VCaP (cell line): ENCODE measurements around the gene AXIN2.

ENCODE experiments used
- H3K27ac ChIP-seq: fragments of 450-650 bp; 2 replicates; pipeline ENCODE4 v1.5.1; 2017
- TF ChIP-seq, protein P1 (sequence below): fragments of 450-650 bp; conservative IDR thresholded peaks from 2 replicates; pipeline ENCODE4 v1.5.1; 2017; ENCODE audit warnings: mild to moderate bottlenecking, moderate library complexity

The AXIN2 gene

DNA sequence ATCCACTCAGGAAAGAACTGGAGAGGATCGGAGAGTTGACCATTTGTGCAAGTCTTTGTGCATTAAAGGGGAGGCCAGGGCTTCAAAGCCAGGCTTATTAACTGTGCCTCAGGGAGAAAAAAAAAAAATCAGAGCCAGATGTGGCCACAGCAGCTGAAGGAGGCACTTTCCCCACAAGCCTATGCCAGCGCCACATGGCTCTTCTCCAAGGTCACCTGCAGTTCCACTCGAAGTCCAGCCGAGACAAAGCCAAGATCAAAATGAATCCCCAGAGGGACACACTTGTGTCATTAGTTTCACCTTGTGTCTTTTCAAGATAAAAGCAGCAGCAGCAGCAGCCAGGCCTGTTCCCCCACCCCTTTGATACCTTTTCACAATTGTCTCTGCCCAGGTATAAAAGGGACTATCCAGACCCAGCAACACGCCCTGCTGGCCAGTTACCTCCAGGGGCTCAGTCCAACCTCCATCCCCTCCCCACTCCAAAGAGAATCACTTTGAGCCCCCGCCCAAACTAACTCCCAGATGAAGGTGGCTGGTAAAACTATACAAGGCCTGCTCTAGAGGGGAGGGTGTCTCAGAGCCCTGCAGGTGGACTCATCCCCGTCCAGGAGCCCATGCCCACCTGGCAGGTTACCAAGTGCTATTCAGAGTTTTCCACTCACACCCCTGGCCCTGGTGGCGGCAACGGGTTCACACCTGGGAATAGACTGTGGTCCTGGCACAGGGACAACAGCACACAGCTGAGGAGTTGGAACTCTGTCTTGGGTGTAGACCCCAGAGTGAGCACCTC, 29.2 kb downstream of the AXIN2 start:
- H3K27ac ChIP-seq = no peak overlapping the region
- TF ChIP-seq, protein P1, sequence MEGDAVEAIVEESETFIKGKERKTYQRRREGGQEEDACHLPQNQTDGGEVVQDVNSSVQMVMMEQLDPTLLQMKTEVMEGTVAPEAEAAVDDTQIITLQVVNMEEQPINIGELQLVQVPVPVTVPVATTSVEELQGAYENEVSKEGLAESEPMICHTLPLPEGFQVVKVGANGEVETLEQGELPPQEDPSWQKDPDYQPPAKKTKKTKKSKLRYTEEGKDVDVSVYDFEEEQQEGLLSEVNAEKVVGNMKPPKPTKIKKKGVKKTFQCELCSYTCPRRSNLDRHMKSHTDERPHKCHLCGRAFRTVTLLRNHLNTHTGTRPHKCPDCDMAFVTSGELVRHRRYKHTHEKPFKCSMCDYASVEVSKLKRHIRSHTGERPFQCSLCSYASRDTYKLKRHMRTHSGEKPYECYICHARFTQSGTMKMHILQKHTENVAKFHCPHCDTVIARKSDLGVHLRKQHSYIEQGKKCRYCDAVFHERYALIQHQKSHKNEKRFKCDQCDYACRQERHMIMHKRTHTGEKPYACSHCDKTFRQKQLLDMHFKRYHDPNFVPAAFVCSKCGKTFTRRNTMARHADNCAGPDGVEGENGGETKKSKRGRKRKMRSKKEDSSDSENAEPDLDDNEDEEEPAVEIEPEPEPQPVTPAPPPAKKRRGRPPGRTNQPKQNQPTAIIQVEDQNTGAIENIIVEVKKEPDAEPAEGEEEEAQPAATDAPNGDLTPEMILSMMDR = no peak

DNA sequence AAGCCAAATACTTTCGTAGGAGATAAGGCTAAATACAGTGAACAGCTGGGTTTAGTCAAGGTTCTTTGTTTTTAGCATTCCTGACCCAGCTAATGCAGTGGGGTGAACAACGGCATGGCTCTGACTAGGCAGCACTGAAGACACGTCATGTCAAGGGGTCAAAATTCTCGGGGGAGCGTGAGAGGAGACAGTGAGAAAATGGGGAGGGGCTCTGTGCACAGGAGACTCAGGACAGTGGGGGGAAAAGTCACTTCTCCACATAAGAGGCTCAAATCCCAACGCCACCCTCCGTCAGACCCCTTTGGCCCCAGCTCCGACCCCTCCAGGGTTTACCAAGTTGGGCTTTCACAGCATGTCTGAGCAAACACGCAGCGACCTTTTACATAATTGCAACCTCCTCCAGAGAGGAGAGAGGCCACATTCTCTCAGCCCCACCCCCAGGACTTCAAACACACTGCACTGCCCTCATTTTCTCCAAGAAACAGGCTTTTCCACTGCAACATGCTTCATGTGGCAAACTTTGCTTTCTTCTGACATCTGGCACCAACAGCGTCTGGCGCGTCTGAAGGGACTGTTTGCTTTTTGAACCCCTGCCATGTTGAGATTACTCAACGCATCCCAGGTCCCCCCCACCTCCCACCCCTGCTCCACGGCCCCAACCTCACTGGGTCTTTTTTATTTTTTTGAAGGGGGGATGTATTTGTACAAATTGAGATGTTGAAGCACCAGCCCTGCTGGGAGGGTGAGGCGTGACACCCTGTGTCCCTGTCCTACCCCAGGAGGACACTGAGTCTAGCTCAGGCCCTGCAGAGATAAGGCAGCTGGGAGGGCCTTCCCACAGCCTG, 30.0 kb downstream of the AXIN2 start:
- TF ChIP-seq, protein P1 = no peak
- no peak overlapping the region for H3K27ac ChIP-seq

DNA sequence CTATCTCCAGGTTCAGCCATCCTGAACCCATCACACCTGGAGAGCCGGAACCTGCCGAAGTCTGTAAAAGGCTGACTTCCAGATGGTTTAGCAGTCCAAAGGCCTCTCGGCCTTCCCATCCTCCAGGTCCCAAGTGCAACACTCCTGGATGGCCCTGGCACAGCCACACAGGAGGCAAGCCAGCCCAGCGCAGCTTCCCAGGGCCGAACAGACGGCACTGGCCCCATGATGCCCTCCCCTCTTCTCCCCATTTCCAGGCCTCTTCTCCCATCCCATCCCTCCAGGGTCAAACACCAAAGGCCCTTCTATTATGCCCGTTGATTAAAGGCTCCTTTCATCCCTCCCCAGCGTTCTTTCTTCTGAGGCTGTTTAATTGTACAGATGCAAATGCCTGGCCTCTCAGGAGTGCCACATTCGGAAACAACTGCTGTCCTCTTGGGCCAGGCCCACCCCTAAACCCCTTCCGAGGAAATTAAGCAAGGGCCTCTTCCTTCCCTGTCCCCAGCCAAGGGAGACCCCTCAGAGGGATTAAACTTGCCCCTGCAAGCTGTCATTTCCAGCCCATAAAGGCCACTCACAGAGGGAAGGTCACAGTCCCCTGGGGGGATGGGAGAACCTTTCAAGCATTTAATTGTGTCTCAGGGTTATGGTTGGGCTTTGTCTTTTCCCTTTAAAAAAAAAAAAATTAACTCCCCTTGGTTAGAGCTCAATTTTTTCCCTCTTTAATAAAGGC, 30.8 kb downstream of the AXIN2 start:
- TF ChIP-seq, protein P1 = no peak
- no peak overlapping the region for H3K27ac ChIP-seq

DNA sequence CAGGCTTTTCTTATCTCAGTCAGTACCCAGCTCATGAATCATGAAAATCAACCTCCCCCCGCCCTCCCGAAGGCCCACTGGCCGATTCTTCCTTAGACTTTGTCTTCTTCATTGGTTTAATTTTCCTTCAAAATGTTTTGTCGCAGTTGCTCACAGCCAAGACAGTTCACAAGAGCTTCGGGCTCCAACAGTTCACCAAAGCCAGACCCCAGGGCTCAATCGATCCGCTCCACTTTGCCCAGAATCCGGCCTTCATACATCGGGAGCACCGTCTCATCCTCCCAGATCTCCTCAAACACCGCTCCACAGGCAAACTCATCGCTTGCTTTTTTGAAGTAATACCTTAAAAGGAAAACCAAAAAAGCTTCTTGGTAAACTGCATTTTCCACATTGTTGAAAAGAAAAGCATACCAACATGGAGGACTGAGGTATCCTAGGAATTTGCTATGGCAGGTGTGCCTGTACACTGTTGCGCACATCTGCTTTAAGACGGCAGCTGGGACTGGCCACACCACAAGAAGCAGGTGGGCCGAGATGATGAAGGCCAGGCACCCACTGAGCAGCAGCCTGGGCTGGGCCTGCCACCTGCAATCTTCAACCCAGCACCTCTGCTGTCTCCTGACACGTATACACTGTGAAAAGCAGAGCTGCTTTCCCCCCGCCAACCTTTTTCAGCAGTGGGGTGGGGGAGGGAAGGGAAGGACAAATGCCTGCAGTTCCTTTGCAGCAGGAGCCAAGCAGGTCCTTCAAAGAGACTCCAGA, 31.5 kb downstream of the AXIN2 start:
- no peak overlapping the region for H3K27ac ChIP-seq
- TF ChIP-seq, protein P1 = no peak

DNA sequence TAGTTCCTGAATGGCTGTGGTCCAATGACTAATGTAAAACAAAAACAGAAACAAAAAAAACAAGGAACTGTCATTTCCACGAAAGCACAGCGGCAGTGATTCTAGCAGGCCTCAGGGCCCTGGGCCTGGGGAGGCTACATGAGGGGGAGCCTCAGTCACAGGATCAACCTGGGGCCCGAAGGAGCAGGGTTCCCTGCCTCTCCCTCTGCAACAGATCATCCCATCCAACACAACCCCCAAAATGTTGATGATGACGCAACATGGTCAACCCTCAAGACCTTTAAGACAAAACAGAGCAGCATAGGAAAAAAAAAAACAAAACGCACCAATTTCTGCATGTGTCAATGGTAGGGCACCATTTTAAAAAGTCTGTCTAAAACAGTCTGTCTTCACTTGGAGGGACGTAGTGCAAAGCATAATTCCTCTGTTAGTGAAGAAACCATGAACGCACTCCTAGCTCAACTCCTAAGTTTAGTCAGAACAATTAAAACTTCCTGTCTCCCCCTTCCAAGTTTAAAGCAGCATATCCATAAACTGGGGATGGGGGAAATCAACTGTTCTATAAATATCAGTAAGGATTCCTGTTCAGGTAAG, 32.3 kb downstream of the AXIN2 start:
- TF ChIP-seq, protein P1 = no peak
- H3K27ac ChIP-seq = no peak overlapping the region

DNA sequence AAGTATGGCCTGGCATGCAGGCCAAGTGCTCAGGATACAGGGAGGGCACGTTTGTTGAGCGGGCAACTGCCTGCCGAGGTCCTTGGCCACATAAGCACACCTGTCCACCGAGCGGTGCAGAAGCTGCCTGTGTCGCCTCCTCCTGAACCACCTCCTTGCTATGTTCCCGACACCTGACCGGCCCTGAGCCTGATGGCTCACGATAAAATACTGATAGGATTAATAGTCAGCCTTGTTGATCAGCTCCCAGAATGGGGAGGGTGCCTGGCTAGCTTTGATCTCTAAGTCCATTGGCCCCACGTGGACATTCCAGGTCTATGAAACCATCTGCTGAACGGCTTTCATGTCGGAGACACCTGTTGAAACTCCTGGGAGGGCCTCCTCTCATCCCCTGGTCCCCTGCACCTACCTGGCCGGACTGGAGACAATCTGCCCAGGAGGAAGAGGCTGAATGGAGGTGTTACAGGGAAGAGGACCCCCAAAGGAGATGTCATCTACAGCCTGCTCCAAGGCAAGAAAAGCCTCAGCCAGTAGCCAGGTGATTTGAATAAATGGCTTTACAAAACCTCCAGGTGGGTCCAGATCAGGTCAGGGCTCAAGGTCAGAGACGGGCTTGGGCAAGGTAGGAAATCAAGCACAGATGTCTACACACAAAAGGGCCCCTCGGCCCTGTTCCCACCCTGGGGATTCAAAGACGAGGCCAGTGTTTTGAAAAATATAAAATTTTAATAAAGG, 33.4 kb downstream of the AXIN2 start:
- TF ChIP-seq, protein P1 = no peak
- H3K27ac ChIP-seq = no peak overlapping the region
